Left cardiac atrium (tissue), 4 donors: ENCODE measurements around the gene SH3BP1. TPM values are rescaled to one million over a fixed set of nuclear protein-coding genes. Genes with fewer than 3 reads are reported as not detected.
"Not testable (repeated sequence)": the region's sequence is repeated elsewhere in the genome, so short reads cannot be mapped to it uniquely, and the experiment has no call there.

Experiments
- ATAC-seq, 2 donors: fragments of 200-7000 bp; cut with Tn5 transposase; one replicate each; pipeline ENCODE4 v1.9.1; 2020; ENCODE audit warnings: mild to moderate bottlenecking in 2 of 2, moderate library complexity in 2 of 2
- DNase-seq: peaks from one replicate; pipeline ENCODE4 v3.0.0-alpha.2; 2020
- intact Hi-C, 2 donors: fragments of 100-400 bp; cut with DNase I; formaldehyde crosslinking; loops; one replicate each; pipeline versions ENCODE4 v1.14.1 to v1.15.1; 2022 to 2023
- total RNA-seq, 2 donors: library from RNA; stranded (reverse); fragmentation: NEBNext Ultra II Directional; extraction: Animal tissue kit (Norgen Biotek cat#: 25700); gene quantifications; one replicate each; pipeline ENCODE4 v1.2.1, GENCODE V29; 2021
- donor health status: DM: no; HTN: yes; CAD: no.
- donor health status: DM: no; HTN: yes; CAD: no; lungs with severe emphysema.
- donor health status: DM: yes; HTN: yes; CAD: no.
- donor health status: Dilated cardiomyopathy.

Gene SH3BP1
- total RNA-seq, 2 donors from 2014 or later = 4.9 to 5.1 TPM

DNA sequence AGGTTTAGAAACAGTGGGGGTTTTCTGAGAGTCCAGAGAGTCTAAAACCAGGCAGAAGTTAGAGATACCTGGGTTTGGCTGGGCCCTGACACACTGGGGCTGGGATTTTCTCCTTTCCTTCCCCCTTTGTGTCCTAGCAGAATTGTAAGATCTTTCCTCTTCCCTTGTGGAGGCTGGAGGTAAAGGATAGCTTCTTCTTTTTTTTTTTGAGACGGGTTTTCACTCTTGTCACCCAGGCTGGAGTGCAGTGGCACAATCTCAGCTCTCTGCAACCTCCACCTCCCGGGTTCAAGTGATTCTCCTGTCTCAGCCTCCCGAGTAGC is 29.4 kb upstream of the SH3BP1 start:
- intact Hi-C loops, ATAC-seq, DNase-seq: not testable (repeated sequence)

DNA sequence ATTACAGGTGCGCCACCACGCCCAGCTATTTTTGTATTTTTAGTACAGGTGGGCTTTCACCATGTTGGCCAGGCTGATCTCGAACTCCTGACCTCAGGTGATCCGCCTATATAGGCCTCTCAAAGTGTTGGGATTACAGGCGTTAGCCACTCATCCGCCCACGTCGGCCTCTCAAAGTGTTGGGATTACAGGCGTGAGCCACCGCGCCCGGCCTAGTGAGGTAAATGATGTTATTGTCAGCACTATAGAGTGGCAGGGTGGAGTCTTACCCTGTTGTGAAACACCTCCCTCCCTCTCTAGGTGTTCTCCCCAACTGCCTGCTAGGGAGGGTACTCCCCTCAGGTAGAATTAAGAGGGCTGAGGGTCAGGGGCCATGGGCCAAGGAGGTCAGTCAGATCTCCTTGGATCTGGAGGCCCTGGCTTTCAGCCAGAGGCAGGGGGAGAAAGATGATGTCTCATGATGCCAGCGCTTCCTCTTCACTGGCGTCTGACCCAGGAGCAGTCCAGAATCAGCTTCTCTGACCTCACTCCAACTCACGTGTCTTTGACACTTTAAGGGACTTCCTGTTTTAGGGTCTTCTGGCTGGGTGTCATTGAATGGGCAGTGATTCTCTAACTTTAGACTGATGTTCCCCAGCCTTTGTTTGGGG is 28.9 kb upstream of the SH3BP1 start:
- ATAC-seq = no peak
- DNase-seq = no peak
- intact Hi-C loops = no loop called here

DNA sequence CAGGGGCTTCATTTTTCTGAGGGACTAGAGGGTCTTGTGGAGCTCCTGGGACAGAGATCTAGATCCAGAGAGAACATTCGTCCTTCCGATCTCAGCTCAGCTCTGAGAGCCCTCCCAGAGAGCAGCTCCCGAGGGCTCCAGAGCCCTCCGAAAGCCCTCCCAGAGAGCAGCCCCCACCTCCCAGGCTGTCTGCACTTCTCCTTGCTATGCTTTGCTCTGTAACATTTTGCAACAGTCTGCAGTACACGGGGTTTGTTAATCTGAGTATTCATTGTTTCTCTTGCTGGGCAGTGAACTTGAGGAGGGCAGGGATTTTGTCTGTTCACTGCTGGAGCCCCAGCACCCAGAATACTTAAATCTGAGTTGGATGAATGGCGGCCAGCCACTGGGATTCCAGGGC is 28.3 kb upstream of the SH3BP1 start:
- intact Hi-C loops = no loop called here
- ATAC-seq (no peak), DNase-seq (no peak)

DNA sequence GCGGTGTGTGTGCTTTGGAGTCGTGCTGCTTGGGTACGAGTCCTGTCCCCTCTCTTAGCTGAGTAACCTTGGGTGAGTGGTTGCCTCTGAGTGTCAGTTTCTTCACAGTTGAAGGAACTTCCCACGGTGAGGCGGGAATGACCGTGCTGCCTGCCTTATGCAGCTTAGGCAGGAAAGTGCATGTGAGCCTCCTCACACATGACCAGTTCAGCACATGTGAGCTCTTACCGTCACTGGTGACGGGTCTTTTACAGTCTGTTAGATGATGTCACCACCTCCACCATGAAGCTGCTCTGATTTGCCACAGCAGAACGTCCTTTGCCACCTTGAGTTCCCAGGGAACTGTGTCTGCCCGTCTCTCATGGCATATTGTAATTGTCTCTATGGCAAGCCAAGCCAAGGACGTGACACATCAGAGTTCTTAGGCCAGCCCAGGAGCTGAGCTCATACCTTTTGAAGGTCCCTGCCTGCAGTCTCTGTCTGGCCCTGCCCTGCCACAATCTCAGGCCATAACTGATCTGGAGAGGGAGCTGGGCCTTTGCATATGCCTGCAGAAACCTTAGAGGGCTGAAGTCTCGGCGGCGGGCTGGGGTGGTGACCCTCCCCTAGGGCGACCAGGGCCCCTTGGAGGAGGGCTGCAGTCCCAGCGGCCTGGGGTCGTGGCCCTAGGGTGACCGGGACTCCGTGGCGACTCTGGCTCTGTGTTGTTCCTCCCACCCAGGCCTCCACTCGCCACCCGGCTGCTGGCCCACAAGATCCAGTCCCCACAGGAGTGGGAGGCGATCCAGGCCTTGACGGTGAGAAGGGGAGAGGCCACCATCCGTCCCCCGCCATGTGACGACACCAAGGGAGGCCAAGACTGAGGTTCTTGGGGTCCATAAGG is 23.0 kb upstream of the SH3BP1 start:
- DNase-seq (no peak), ATAC-seq (no peak)
- intact Hi-C loops = no loop called here

DNA sequence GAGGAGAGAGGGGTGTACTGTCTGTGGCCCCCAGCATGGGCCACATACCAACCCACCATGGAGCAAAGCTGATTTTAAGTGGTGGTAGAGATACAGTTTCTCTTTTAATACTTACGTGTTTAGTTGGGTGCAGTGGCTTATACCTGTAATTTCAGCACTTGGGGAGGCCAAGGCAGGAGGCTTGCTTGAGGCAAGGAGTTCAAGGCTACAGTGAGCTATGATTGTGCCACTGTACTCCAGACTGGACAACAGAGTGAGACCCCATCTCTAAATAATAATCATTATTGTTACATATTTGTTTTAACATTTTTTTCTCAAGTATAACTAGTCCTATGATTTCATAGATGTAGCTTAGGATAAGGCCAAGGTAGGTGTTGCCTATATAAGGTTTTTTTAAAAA is 22.0 kb upstream of the SH3BP1 start:
- no peak for DNase-seq
- intact Hi-C loops = no loop called here

DNA sequence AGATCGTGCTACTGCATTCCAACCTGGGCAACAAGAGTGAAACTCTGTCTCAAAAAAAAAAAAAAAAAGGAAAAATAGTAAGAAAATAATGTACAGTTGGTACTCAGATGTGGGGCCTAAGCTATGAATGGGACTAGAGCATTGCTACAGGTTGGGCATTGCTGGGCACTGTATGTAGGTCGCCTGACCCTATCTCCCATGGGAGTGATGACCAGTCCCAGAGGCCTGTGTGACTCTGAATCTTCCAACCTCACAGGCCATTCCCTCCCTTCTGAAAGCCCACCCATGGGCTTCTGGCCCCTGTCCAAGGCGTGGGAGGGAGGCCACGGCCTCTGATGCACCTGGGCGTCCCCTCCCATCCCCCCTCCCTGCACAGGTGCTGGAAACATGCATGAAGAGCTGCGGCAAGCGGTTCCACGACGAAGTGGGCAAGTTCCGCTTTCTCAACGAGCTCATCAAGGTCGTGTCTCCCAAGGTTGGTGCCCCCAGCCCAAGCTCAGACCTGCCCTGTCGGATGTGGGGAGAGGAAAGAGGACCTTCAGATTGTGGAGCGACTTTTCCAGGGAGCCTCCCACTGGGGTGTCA is 21.3 kb upstream of the SH3BP1 start:
- no peak for DNase-seq
- intact Hi-C loops = no loop called here
- ATAC-seq = no peak

More for the DNA sequence above, 22.0 kb upstream of the SH3BP1 start:
- no peak for ATAC-seq

DNA sequence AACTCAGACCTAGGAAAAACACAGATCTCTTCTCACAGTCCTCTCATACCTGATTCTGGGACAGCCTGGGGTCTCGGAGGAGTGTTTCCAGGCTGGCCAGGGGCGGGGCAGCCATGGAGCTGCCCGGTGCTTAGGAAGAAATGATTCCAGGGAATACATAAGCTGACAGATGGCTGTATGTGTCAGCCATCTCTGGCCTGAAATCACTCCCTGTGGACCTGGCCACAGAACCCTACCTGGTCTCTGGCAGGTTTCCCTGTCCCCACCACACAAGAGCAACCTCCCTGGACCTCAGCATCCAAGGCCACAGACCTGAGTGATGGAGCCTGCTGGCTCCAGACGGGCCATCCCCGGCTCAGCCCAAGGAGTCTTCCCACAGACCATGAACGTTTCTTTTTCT is 20.8 kb upstream of the SH3BP1 start:
- DNase-seq = no peak
- ATAC-seq = no peak
- intact Hi-C loops = no loop called here

DNA sequence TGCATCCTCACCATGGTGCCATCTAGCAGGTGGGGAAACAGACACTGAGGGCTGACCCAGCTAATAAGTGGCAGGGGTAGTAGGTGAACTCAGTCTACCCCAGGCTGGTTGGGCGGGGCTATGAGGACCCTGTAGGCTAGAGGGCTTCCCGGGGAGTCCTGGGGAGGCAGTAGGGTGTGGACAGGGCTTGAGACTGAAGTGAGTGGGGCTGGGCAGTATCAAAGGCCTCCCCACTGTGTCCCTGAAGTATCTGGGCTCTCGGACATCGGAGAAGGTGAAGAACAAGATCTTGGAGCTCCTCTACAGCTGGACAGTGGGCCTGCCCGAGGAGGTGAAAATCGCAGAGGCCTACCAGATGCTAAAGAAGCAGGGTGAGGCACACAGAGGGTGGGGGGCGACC is 19.5 kb upstream of the SH3BP1 start:
- no peak for DNase-seq
- intact Hi-C loops = no loop called here
- no peak for ATAC-seq

DNA sequence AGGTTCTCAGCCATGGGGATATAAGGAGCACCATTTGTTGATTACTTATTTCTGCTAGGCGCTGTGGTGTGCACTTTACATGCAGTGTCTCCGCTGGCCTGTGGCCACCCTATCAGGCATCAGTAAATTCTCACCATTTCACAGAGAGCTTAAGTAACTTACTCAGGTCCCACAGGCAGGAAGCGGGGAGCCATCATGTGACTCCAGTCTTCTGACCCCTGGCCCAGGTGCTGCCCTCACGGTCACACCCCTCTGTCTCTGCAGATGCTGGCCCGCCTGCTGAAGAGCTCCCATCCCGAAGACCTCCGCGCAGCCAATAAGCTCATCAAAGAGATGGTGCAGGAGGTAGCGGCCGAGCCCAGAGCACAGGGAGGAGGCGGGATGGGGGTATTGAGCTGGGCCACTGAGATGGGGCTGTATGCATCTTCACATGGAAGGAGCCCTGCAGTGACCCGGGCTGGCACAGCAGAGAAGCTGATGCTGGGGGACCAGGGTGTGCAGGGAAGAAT is 18.1 kb upstream of the SH3BP1 start:
- no peak for ATAC-seq
- no peak for DNase-seq
- intact Hi-C loops = no loop called here

DNA sequence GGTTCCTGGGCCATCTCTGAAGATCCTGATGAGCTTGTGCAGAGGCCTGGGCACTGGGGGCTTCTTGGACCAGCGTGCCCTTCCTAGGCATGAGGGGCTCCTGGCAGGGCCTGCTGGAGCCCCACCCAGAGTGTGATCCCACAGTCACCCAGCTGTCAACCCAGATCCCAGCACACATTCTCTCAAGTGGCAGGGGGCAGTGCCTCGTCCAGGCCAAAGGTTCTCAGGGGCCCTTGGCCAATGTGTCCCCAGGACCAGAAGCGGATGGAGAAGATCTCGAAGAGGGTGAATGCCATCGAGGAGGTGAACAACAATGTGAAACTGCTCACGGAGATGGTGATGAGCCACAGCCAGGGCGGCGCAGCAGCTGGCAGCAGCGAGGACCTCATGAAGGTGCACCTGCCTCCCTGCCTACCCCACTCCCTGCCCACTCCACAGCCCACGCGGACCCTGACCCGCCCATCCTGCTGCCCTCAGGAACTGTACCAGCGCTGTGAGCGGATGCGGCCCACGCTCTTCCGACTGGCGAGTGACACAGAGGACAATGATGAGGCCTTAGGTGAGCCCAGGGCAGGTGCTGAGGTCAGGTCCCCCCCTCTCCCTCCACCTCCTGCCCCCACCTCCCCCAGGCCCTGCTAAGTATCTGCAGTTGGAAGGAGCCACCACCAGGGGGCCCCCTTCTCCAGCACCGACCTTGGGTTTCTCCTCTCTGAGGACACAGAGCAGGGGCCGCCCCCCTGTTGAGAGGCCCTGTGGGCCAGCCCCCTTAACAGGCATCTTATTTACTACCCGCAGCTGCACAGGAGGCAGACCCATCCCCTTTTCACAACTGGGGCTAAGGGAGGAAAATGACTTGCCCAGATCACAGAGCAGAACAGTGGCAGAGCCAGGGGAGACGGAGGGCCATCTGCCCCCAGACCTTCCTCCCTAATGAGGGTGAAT is 16.1 kb upstream of the SH3BP1 start:
- peak; percentile 71 for DNase-seq
- intact Hi-C loops = no loop called here
- ATAC-seq = peak; percentile 54 to 64

DNA sequence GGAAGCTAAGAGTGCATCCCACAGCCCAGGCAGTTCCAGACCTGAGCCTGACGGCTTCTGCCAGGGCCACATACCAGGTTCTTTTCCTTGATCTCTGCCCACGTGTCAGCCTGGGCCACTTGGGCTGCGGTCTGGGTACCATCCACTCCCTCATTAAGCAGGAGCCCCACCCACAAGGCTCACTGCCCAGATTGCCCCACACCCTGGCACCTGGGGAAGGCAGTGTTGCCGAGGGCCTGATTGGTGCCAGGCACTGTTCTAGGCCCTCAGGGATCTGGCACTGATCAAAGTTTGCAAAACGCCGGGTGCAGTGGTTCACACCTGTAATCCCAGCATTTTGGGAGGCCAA is 15.5 kb upstream of the SH3BP1 start:
- peak in 1 of 2 donors; percentile 13 for ATAC-seq
- DNase-seq = no peak
- intact Hi-C loops = no loop called here

DNA sequence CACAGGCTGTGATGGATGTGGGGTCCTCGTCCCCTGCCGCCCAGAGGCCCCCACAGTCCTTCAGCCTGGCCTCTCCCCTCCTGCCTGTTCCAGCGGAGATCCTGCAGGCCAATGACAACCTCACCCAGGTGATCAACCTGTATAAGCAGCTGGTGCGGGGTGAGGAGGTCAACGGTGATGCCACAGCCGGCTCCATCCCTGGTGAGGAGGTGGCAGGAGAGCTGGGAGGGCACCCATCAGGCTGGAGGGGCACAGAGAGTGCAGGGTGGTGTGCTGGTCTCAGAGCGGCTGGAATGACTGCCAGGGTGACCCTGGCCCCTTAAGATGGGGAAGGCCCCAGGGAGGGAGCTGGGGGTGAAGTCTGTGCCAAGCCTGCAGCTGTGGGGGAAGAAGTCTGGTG is 14.6 kb upstream of the SH3BP1 start:
- intact Hi-C loops = no loop called here
- DNase-seq (no peak), ATAC-seq (no peak)

DNA sequence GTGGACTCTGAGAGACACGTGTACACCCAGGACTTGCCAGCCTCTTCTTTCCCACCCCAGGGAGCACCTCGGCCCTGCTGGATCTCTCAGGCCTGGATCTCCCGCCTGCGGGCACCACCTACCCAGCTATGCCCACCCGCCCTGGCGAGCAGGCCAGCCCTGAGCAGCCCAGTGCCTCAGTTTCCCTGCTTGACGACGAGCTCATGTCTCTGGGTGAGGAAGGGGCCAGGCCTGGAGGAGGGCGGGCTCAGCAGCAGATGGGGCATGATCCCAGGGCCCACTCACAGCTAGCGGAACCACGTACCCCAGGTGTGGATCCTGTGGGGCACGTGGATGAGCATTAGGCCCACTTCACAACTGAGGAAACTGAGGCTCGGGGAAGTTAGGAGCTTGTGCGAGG is 13.7 kb upstream of the SH3BP1 start:
- DNase-seq = no peak
- intact Hi-C loops = no loop called here
- ATAC-seq = no peak

DNA sequence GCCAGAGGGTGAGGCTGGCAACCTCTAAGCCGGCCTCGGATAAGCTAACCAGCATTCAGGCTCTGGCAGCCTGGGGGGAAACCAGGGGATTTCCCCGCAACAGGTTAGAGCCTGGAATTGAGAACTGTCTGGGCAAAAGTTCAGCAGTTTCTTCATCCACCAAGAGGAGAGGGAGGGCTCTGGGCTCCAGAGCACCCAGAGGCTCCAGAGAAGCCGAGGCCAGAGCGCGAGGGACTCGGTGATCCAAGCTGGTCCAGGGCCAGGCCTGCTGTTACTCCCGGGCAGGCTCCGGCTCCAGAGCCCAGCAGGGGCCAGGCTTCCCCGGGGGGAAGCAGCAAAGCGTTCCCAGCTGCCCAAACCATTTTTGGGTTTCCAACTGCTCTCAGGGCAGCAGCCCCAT is 13.3 kb upstream of the SH3BP1 start:
- DNase-seq (peak; percentile 68), ATAC-seq (peak; percentile 61 to 85)
- intact Hi-C loops = no loop called here

DNA sequence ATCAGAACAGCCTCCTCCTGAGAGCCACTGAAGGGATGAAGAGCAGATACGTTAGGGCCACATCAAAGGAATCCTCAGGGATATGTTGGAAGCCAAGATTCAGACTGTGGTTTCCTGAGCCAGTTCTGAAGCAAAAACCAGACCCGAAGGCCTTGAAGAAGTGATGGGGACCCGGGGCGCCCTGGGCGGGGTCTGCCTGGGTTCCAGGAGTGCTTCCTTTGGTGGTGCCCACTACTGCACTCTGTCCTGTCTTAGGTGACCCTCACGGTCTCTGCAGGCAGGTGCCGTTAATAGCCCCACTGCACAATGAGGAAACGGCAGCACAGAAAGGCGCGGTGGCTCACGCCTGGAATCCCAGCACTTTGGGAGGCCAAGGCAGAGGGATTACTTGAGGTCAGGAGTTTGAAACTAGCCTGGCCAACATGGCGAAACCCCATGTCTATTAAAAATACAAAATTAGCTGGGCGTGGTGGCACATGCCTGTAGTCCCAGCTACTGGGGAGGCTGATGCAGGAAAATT is 12.9 kb upstream of the SH3BP1 start:
- intact Hi-C loops = no loop called here
- ATAC-seq (no peak), DNase-seq (no peak)

DNA sequence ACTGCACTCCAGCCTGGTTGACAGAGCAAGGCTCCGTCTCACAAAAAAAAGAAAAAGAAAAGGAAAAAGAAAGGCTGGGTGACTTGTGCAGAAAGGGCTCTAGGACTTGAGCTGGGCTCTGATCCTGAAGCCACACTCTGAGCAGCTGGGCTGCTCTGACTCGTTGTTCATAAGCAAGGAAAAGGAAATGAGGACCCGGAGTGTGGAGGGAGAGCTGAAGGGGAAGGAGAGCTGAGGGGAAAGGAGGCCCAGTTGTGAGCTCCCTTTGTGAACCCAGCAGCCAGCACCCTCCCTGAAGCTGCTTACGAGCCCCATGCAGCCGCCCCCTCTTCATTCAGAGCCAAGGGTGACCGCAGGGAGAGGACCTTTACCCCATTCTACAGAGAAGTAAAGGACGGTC is 12.3 kb upstream of the SH3BP1 start:
- intact Hi-C loops = no loop called here
- ATAC-seq = no peak

DNA sequence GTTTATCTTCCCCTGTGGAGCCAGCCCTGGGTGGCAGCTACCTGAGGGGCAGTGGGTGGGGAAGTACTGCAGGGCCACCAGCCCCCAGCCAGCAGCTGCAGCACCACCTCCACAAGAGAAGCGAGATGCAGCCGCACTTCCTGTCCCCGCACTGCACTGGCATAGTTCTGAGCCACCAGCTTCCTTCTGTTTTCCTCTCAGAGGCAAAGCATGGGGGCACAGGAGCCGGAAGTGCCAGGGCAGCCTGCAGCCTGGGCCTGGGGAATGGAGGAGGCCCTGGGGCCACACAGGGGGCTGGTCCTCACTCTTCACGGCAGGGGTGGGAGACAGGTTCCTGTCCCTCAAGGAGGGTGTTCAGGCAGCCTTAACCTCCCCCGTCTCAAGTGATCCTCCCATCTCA is 11.9 kb upstream of the SH3BP1 start:
- no peak for DNase-seq
- ATAC-seq = no peak
- intact Hi-C loops = no loop called here

More for the DNA sequence above, 12.3 kb upstream of the SH3BP1 start:
- DNase-seq = no peak

DNA sequence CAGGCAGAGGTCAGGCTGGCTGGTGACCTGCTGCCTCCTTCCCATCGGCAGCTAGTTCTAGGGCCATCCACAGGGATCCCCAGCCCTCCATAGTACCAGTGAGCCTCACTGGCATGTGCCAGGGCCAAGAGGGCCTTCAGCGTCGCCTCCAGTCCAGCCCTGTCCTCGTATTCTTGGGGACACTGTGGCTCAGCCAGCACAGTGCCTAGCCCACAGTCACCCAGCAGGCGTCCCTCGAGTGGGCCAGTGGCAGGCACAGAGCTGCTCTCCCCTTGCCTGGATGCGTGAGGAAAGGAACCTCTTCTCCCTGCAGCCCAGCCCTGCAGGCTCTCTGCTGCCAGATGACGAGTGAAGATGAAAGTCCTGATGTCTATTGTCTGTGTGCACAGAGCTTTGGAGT is 10.6 kb upstream of the SH3BP1 start:
- ATAC-seq (no peak), DNase-seq (no peak)
- intact Hi-C loops = no loop called here

DNA sequence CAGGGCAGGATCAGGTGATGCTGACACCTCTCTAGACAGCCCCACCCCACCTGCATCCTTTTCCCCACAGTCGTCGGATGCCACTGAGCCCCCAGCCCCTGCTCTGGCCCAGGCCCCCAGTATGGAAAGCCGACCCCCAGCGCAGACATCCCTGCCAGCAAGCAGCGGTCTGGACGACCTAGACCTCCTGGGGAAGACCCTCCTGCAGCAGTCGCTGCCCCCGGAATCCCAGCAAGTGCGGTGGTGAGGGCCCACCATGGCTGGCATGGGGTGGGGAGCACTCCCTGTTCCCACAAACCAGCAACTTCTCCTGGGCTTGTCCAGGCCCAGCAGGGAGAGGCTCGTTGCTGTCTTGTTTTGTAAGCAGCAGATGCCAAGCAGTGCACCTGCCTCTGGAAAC is 9.5 kb upstream of the SH3BP1 start:
- ATAC-seq = no peak
- intact Hi-C loops = no loop called here
- DNase-seq = no peak
